NCI-H345 (cell line): Measurements from ENCODE around the gene ALDOA.

ENCODE experiments used
- DNase-seq: peaks from one replicate; lab custom pipeline; 2025; lab: John Stamatoyannopoulos, UW

The ALDOA gene

GRCh38 chr16:30069611-30070462, 4.3 kb downstream of the ALDOA start:
- DNase-seq: no peak

DNA sequence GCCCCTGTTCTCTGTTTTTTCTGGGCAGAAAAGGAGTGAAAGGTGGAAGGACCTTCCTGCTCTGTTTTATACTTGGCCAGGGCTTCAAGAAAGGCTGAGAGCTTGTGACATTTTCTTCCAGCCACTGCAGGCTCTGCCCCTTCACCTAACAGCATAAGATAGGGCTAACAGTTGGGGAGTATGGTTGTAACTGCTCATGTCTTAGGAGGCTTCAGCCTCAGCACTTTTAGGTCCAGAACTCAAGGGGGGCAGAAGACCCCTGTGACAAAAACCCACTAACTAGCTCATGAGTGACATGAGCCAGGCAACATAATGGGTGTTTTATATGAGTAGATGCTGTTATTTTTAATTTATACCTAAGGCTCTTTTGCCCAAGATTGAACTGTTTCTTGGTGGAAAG, 4.9 kb downstream of the ALDOA start:
- no peak for DNase-seq

DNA sequence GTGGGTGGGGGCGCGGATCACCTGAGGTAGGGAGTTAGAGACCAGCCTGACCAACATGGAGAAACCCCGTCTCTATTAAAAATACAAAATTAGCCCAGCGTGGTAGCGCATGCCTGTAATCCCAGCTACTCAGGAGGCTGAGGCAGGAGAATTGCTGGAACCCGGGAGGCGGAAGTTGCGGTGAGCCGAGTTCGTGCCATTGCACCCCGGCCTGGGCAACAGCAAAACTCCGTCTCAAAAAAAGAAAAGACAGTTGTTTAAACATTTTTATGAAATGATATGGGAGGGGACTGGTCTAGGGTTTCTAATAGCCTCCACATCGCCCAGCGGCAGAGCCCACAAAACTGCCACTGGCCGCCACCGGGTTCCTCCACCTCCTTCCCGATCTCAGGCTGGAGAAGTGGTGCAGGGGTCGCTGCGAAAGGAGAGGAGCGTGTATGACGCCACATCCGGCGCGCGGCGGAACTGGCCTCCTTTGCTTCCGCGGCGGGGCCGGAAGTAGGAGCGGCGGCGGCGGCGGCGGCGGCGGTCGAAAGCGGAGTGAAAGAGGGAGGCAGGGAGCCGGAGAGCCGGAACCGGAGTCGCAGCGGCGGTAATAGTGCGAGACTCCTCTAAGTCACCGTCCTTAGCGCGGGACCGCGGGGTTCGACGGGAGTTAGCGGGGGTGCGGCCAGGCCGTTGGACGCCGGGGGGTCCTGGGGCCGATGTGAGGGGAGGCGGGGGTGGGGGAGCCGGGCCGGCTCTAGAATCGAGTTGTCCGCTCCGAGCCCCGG, 10.1 kb downstream of the ALDOA start, which contains the start of gene PPP4C:
Gene PPP4C (plus strand): TSS at position 492 of the 773 bp plus-strand sequence. CDS start 384 bp downstream, outside the sequence.
- DNase-seq: peak; percentile 95

DNA sequence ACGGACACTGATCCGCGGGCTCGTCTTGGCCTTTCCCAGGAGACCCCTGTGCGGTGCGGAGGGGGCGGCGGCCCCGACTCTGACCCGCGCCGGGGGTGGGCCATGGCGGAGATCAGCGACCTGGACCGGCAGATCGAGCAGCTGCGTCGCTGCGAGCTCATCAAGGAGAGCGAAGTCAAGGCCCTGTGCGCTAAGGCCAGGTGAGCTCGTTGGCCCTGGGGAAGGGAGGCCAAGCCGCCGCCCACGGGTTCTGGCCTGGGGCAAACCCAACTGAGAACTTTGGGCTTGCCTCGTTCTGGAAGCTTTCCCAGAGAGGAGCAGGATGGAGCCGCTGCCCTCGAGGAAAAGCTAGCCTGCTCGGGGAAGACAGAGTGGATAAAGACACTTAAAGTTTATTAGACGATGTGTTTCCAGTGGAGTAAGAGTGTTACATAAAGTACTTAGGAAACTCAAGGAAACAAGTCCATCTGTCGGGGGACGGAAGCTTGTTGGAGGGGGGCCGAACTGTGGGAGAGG, 10.8 kb downstream of the ALDOA start:
- no peak for DNase-seq

DNA sequence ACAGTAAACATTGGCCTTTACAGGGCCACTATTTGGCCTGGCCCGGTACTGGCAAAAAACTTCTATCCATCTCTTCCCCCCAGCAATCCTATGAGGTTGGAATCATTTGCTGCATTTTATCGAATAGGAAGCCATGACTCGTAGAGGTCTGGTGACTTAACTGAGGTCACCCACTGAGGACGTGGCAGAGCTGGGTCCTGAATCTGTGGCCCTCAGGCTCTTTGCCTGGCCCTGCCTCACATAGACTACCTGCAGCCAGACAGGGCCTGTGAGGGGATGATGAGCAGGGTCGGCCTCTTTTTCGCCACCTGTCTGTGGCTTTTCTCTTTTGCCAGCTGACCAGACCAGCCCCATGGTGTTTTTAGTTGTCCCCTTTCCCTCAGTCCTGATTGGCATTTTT, 12.1 kb downstream of the ALDOA start:
- DNase-seq: no peak

GRCh38 chr16:30078744-30079143, 13.2 kb downstream of the ALDOA start:
- DNase-seq: no peak

- DNase-seq: no peak
Measured at GRCh38 chr16:30079480-30079879, 13.9 kb downstream of the ALDOA start.

DNA sequence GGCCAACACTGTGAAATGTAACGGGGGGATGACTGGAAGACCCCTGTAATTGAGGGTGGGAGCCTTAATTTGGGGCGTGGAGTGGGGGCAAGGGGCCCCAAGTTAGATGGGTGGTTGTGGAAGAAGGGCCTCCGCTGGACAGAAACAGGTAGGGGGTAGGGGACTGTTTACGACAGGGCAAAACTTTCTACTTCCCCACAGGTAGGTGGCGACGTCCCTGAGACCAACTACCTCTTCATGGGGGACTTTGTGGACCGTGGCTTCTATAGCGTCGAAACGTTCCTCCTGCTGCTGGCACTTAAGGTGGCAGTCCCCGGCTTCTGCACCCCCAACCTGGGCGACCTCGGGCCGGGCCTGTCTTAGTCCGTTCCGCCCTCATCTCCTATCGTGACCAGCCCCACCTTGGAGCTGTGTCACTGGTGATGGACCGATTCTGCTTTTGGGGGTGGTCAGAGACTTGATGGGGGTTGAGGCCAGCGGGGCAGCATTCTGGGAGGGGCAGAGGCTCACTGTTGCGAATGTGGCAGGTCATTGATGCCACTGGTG, 17.1 kb downstream of the ALDOA start:
- DNase-seq: no peak

- DNase-seq: no peak
Measured at GRCh38 chr16:30083216-30084055, 17.9 kb downstream of the ALDOA start.

DNA sequence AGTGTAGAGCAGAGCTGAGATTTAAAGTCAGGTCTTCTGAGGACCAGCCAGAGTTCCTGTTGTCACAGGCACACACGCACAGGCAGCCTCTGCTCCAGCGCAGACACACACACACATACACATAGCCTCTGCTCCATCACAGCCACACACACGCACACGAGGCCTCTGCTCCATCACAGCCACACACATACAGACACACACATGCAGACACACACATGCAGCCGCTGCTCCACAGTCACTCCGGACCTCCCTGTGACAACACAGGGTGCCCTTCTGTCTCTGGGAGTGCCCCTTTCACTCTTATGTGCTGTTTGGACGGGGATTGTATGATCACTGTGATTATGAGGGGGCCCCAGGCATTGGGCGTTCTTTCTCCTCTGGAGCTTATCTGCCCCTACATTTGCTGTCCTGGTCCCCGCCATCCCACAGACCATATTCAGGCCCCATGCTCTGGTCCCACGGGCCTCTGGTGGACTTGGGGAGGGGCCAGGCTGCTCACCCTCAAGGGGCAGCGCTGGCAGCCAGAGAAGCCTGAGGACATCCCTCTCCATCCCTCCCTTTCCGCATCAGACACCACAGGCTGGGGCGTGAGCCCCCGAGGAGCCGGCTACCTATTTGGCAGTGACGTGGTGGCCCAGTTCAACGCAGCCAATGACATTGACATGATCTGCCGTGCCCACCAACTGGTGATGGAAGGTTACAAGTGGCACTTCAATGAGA, 18.7 kb downstream of the ALDOA start:
- DNase-seq: no peak

DNA sequence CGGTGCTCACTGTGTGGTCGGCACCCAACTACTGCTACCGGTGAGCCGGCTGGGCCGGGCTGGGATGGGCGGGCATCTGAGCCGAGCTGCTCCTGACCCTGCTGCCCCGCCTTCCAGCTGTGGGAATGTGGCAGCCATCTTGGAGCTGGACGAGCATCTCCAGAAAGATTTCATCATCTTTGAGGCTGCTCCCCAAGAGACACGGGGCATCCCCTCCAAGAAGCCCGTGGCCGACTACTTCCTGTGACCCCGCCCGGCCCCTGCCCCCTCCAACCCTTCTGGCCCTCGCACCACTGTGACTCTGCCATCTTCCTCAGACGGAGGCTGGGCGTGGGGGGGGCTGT, 19.2 kb downstream of the ALDOA start:
- DNase-seq: no peak

DNA sequence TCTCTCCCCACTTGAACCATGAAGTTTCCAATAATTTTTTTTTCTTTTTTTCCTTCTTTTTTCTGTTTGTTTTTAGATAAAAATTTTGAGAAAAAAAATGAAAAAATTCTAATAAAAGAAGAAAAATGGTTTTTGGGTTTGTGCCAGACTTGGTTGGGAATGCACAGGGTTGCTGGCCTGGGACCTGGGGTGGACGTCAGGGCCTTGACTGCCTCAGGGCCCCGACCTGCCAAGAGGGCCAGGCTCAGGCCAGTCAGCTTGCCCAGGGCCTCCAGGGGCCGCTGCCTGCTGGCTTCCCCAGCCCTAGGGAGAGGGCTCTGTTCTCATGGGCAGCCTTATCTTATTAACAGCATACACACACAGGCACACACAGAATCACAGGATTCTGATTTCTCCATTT, 19.7 kb downstream of the ALDOA start:
- no peak for DNase-seq

DNA sequence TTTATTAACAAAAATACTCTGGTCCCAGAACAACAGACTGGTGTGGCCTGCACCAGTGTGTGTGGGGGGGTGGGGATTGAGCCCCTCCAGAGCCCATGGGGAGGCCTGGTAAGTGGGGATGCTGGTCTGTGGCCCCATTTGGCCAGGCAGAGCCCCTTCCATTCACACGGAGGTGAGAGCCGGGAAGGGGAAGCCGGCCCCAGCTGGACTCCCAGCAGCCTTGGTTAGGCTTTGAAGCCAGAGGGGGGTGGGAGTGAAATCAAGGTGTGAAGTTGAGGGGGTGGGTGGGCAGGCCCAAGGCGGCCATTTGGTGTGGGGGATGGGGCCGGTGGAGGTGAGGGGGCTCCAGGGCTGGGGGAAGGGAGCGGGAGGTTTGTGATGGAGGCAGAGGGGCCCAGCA, 20.3 kb downstream of the ALDOA start:
- no peak for DNase-seq

DNA sequence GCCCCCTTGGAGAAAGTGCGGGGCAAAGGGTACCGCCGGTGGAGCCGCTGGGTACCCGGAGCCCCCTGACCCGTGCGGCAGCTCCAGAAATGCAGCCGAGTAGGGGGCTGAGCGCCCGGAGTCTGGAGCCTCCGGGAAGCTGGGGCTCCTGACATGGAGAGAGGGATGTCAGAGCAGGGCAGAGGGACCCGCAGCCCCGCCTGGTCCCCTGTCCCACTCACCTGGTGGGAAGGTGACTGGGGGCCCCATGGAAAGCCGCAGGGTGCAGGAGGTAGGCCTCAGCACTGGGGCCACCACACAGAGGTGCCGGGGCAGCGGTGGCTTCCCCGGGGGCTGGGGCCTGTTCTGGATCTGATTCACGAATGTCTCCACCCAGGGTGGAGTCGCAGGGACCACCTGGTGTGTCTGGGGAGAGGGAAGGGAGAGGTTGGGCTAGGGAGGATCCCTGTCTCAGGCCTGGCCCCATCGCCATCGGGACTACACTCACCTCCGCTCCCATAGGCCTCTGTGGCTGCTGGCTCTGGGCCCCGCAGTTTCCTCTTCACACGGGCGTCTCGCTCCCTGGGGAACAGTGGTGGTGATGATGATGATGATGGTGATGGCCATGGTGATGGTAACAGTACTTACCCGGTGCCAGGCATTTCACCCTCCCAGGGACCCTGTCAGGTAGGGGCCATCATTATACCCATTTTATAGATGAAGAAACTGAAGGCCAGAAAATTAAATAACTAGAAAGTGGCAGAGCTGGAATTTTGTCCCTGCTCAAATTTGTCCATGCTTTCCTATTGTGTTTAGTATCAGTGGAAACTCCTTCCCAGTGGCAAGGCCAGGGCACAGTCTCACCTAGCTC, 21.0 kb downstream of the ALDOA start:
- no peak for DNase-seq

DNA sequence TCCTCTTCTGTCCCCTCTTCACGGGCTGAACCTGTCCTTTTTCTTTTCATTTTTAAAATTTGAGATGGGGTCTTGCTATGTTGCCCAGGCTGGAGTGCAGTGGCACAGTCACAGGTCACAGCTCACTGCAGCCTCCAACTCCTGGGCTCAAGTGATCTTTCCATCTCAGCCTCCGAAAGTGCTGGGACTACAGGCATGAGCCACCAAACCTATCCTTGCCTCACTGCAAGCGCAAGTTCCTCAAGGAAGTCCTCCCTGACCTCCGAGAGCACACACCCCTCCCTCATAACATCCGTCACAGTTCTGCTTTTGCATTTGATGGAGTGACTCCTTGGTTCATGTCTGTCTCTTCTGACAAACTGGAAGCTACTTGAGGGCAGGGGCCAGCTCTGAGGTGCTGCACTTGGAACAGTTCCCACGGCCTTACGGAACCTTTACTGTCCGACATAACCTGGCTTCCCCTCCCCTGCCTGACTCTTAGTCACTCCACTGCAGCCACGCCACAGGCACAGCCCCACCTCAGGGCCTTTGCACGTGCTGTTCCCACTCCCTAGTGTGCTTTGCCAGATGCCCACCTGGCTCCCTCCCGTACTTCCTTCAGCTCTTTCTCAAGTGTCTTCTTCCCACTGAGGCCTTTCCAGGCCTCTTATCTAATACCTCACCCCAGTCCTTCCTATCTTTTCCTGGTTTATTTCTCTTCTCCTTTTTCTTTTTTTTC, 21.8 kb downstream of the ALDOA start:
- no peak for DNase-seq

GRCh38 chr16:30088237-30088831, 22.8 kb downstream of the ALDOA start:
- no peak for DNase-seq

GRCh38 chr16:30088832-30089624, 23.5 kb downstream of the ALDOA start:
- no peak for DNase-seq

DNA sequence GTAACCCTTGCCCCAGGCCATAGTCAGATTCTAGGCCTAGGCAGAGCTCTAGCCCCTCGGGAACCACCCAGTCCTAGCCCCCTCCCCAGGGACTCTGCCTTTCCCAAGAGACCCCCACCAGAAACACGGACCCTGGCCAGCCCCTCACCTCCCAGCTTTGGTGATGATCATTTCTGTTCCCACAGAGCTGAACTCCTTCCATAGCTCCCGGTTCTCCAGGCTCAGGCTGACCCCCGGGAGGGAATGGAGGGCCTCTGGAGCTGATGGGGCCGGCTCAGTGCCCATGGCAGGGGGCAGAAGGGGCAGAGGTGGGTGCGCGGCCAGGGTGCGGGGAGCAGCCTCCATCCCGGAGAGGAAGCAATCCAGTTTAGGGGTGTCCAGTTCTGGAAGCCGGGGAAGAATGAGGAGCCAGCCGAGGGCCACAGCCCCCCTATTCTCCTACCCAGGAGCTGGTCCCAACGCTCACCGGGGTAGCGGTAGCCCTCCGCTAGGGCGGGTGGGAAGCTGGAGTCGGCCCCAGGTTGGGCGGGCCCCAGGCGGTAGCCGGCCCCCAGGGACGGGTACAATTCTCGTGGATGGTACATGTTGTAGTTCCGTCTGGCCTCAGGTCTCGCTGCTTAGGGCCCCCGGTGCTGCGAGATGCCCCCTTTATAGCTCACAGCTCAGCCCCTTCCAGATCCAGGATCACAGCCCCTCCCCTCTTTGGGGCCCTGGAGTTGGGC, 25.2 kb downstream of the ALDOA start:
- DNase-seq: no peak
